ENCODE data around the gene SYNJ1. TPM values are rescaled to one million over a fixed set of nuclear protein-coding genes. Genes with fewer than 3 reads are reported as not detected.
A peak's percentile ranks its signal among the peaks of the same experiment; 100 is the strongest.
"Not testable (repeated sequence)": the region's sequence is repeated elsewhere in the genome, so short reads cannot be mapped to it uniquely, and the experiment has no call there.

SYNJ1 gene
- total and polyA plus RNA-seq, 9 of the 15 experiments (the other 6 are each of a cell fraction or from before 2014, with no cell fraction given), result 2.4 to 10.6 (median 5.6) TPM

DNA sequence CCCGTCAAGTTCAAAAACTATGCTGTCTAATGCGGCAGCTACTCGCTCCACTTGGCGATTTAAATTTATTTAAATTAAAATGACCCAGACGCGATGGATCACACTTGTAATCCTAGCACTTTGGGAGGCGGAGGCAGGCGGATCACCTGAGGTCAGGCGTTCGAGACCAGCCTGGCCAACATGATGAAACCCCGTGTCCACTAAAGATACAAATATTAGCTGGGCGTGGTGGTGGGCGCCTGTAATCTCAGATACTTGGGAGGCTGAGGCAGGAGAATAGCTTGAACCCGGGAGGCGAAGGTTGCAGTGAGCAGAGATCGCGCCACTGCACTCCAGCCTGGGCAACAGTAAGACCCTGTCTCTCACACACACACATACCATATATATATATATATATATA, 116.9 kb downstream of the SYNJ1 start:
- not testable (repeated sequence) for ATAC-seq
- POLR2A ChIA-PET, result interaction anchor here (3.2 kb wide), 1 partner anchor 9 kb away, joined by 13 read pairs; no protein-coding TSS in a partner anchor
- WGBS (ENCODE audit: insufficient coverage, low coverage, missing lambda C conversion rate), result 5% methylated on average over 17 of the region's 17 CpGs

More for the DNA sequence above, 116.9 kb downstream of the SYNJ1 start:
- H3K9me1 ChIP-seq (ENCODE audit: control insufficient read depth, insufficient read depth, low read length); H4K20me1 ChIP-seq (replicated peaks; ENCODE audit: control insufficient read depth, insufficient read depth, low read length); DNase-seq (ENCODE audit: extremely low read depth in 1 of 4, low spot score in 3 of 4); in situ Hi-C loops (cut with MboI); CTCF ChIA-PET (ENCODE audit: low intra/inter-chr PET ratio); BruUV-seq (replicated peaks); FAIRE-seq; H3K27ac ChIP-seq (ENCODE audit: extremely low read depth, low read depth, low read length); H3K9me3 ChIP-seq (replicated peaks; ENCODE audit: control insufficient read depth, insufficient read depth, low read depth, low read length); H2AFZ ChIP-seq (ENCODE audit: low read depth, low read length); H3K27me3 ChIP-seq (ENCODE audit: control insufficient read depth in 2 of 2, insufficient read depth in 2 of 2, low read length in 2 of 2): not testable (repeated sequence)
- peak overlapping the region; percentile 75 for H3K4me2 ChIP-seq (ENCODE audit: insufficient read depth, low read length)
- peaks cover 6 to 24% of the 10 kb centered on the region in 2 experiments; a peak in 4 of 5 replicates for H3K4me1 ChIP-seq (replicated peaks in 1 of 2; ENCODE audit: control insufficient read depth in 2 of 2, insufficient read depth in 2 of 2, low read length in 2 of 2)
- TF ChIP-seq KAT7 (CRISPR knock-in tag; IDR thresholded peaks at IDR 0.05; ENCODE audit: borderline replicate concordance), result 0 out of 2 replicates have a peak, but pooled peaks have one; percentile 27
- TF ChIP-seq BCOR (IDR thresholded peaks at IDR 0.05), result 0 out of 2 replicates have a peak, but pooled peaks have one; percentile 18
- TF ChIP-seq CEBPB (tag; IDR thresholded peaks at IDR 0.05), result 0 out of 2 replicates have a peak, but pooled peaks have one; percentile 21
- TF ChIP-seq, protein P1, sequence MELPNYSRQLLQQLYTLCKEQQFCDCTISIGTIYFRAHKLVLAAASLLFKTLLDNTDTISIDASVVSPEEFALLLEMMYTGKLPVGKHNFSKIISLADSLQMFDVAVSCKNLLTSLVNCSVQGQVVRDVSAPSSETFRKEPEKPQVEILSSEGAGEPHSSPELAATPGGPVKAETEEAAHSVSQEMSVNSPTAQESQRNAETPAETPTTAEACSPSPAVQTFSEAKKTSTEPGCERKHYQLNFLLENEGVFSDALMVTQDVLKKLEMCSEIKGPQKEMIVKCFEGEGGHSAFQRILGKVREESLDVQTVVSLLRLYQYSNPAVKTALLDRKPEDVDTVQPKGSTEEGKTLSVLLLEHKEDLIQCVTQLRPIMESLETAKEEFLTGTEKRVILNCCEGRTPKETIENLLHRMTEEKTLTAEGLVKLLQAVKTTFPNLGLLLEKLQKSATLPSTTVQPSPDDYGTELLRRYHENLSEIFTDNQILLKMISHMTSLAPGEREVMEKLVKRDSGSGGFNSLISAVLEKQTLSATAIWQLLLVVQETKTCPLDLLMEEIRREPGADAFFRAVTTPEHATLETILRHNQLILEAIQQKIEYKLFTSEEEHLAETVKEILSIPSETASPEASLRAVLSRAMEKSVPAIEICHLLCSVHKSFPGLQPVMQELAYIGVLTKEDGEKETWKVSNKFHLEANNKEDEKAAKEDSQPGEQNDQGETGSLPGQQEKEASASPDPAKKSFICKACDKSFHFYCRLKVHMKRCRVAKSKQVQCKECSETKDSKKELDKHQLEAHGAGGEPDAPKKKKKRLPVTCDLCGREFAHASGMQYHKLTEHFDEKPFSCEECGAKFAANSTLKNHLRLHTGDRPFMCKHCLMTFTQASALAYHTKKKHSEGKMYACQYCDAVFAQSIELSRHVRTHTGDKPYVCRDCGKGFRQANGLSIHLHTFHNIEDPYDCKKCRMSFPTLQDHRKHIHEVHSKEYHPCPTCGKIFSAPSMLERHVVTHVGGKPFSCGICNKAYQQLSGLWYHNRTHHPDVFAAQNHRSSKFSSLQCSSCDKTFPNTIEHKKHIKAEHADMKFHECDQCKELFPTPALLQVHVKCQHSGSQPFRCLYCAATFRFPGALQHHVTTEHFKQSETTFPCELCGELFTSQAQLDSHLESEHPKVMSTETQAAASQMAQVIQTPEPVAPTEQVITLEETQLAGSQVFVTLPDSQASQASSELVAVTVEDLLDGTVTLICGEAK (IDR thresholded peaks at IDR 0.05), result 0 out of 2 replicates have a peak, but pooled peaks have one; percentile 14
- TF ChIP-seq, protein P1 (CRISPR knock-in tag; IDR thresholded peaks at IDR 0.05), result not testable (repeated sequence)
- TF ChIP-seq CEBPG (CRISPR knock-in tag; IDR thresholded peaks at IDR 0.05), result peak; percentile 77
- TF ChIP-seq CEBPG (tag; conservative IDR thresholded peaks at IDR 0.05 in 1 of 2, IDR thresholded peaks at IDR 0.05 in 1 of 2), result peak; percentile 17 to 49; a peak in 2 of 4 replicates
- intact Hi-C loops (cut with micrococcal nuclease), result loop anchor here (5.0 kb wide), 2 partner anchors 161 to 219 kb away; partner anchors contain the start of genes PAXBP1 and URB1
- peaks cover 32% of the 10 kb centered on the region for H3K79me2 ChIP-seq (ENCODE audit: control insufficient read depth, insufficient read depth, low read length)
- peak overlapping the region; percentile 54 to 68; a peak in 3 of 4 replicates for H3K9ac ChIP-seq (ENCODE audit: insufficient read depth in 1 of 2, low read depth in 2 of 2, low read length in 2 of 2)
- H3K36me3 ChIP-seq (ENCODE audit: control insufficient read depth, insufficient read depth, low read length), result peaks cover 45% of the 10 kb centered on the region
- H3K4me3 ChIP-seq, result peak overlapping the region; percentile 89

Data from K562 (cell line).